Measurements from ENCODE around the gene LUC7L2. TPM values are rescaled to one million over a fixed set of nuclear protein-coding genes. Genes with fewer than 3 reads are reported as not detected.
"Not testable (repeated sequence)": the region's sequence is repeated elsewhere in the genome, so short reads cannot be mapped to it uniquely, and the experiment has no call there.

Gene LUC7L2
- total RNA-seq, 1 donor from 2014 or later = 90.0 TPM

- TF ChIP-seq CTCF (conservative IDR thresholded peaks at IDR 0.05) = no peak
- no peak overlapping the region for H3K4me3 Mint-ChIP-seq
Observed at GRCh38 chr7:139345042-139345441, 14.7 kb upstream of the LUC7L2 start.

GRCh38 chr7:139351027-139351426, 8.7 kb upstream of the LUC7L2 start:
- no peaks in the 10 kb centered on the region for H3K9me3 Mint-ChIP-seq
- no peak overlapping the region for H3K4me3 Mint-ChIP-seq
- TF ChIP-seq CTCF (conservative IDR thresholded peaks at IDR 0.05) = no peak
- no peaks in the 10 kb centered on the region for H3K4me1 Mint-ChIP-seq (ENCODE audit: unreplicated experiment)
- no peak overlapping the region for H3K27ac Mint-ChIP-seq
- no peak for DNase-seq (ENCODE audit: extremely low spot score, unreplicated experiment)
- peaks cover 40% of the 10 kb centered on the region for H3K36me3 Mint-ChIP-seq
- no peaks in the 10 kb centered on the region for H3K27me3 Mint-ChIP-seq

More at GRCh38 chr7:139345042-139345441, 14.7 kb upstream of the LUC7L2 start:
- H3K27me3 Mint-ChIP-seq = peaks cover 9% of the 10 kb centered on the region
- H3K4me1 Mint-ChIP-seq (ENCODE audit: unreplicated experiment) = peaks cover 10% of the 10 kb centered on the region
- peaks cover 41% of the 10 kb centered on the region for H3K36me3 Mint-ChIP-seq
- no peak for DNase-seq (ENCODE audit: extremely low spot score, unreplicated experiment)
- H3K9me3 Mint-ChIP-seq = no peaks in the 10 kb centered on the region
- no peak overlapping the region for H3K27ac Mint-ChIP-seq

- H3K4me3 Mint-ChIP-seq = no peak overlapping the region
- no peak overlapping the region for H3K27ac Mint-ChIP-seq
- no peaks in the 10 kb centered on the region for H3K27me3 Mint-ChIP-seq
- peaks cover 21% of the 10 kb centered on the region for H3K36me3 Mint-ChIP-seq
- no peaks in the 10 kb centered on the region for H3K9me3 Mint-ChIP-seq
- no peaks in the 10 kb centered on the region for H3K4me1 Mint-ChIP-seq (ENCODE audit: unreplicated experiment)
- no peak for TF ChIP-seq CTCF (conservative IDR thresholded peaks at IDR 0.05)
- DNase-seq (ENCODE audit: extremely low spot score, unreplicated experiment) = no peak
Observed at GRCh38 chr7:139354729-139355128, 5.0 kb upstream of the LUC7L2 start.

GRCh38 chr7:139355320-139355719, 4.4 kb upstream of the LUC7L2 start:
- no peak for DNase-seq (ENCODE audit: extremely low spot score, unreplicated experiment)
- peaks cover 18% of the 10 kb centered on the region for H3K36me3 Mint-ChIP-seq
- TF ChIP-seq CTCF (conservative IDR thresholded peaks at IDR 0.05) = no peak
- H3K4me1 Mint-ChIP-seq (ENCODE audit: unreplicated experiment) = no peaks in the 10 kb centered on the region
- H3K4me3 Mint-ChIP-seq = no peak overlapping the region
- H3K9me3 Mint-ChIP-seq = no peaks in the 10 kb centered on the region
- no peaks in the 10 kb centered on the region for H3K27me3 Mint-ChIP-seq
- no peak overlapping the region for H3K27ac Mint-ChIP-seq

- not testable (repeated sequence) for DNase-seq (ENCODE audit: extremely low spot score, unreplicated experiment); H3K27me3 Mint-ChIP-seq; H3K36me3 Mint-ChIP-seq; H3K9me3 Mint-ChIP-seq
- H3K4me3 Mint-ChIP-seq = peak overlapping the region; percentile 99
- peaks cover 20% of the 10 kb centered on the region for H3K4me1 Mint-ChIP-seq (ENCODE audit: unreplicated experiment)
- peak overlapping the region; percentile 99 for H3K27ac Mint-ChIP-seq
Observed at GRCh38 chr7:139357729-139358506, 1.8 kb upstream of the LUC7L2 start.

GRCh38 chr7:139358541-139359365, 941 bp upstream of the LUC7L2 start:
- peak; percentile 70 for DNase-seq (ENCODE audit: extremely low spot score, unreplicated experiment)
- peaks cover 10% of the 10 kb centered on the region for H3K36me3 Mint-ChIP-seq
- H3K4me3 Mint-ChIP-seq = peak overlapping the region; percentile 99
- peak overlapping the region; percentile 99 for H3K27ac Mint-ChIP-seq
- peaks cover 22% of the 10 kb centered on the region for H3K4me1 Mint-ChIP-seq (ENCODE audit: unreplicated experiment)
- no peaks in the 10 kb centered on the region for H3K27me3 Mint-ChIP-seq
- no peaks in the 10 kb centered on the region for H3K9me3 Mint-ChIP-seq
- no peak for TF ChIP-seq CTCF (conservative IDR thresholded peaks at IDR 0.05)

All from type B pancreatic cell (in vitro differentiated cells).